IPS-20b (cell line): Measurements from ENCODE around the gene STK4.

Experiments used
- H3K27ac ChIP-seq: one replicate; pipeline ENCODE4 v1.5.1; 2013; ENCODE audit warnings: low read length
- H3K27me3 ChIP-seq: 2 replicates; pipeline ENCODE4 v1.6.1; 2013; ENCODE audit warnings: mild to moderate bottlenecking, low read length, inconsistent platforms; ENCODE audit not compliant: insufficient read depth
- H3K36me3 ChIP-seq: 2 replicates; pipeline ENCODE4 v1.6.1; 2013; ENCODE audit warnings: low read depth, mild to moderate bottlenecking, inconsistent platforms, low read length, moderate library complexity; ENCODE audit not compliant: insufficient read depth
- H3K4me1 ChIP-seq: 2 replicates; pipeline ENCODE4 v1.6.1; 2013; ENCODE audit warnings: mild to moderate bottlenecking, control low read depth, inconsistent platforms, low read length, moderate library complexity; ENCODE audit not compliant: insufficient read depth
- H3K4me3 ChIP-seq: 2 replicates; pipeline ENCODE4 v1.5.1; 2013; ENCODE audit warnings: mild to moderate bottlenecking, low read length, inconsistent platforms
- H3K9ac ChIP-seq: 2 replicates; pipeline ENCODE4 v1.6.1; 2013; ENCODE audit warnings: low read depth, mild to moderate bottlenecking, inconsistent platforms, low read length, moderate library complexity
- H3K9me3 ChIP-seq: 2 replicates; pipeline ENCODE4 v1.6.1; 2013; ENCODE audit warnings: mild to moderate bottlenecking, low read depth, low read length, inconsistent platforms; ENCODE audit not compliant: insufficient read depth

The STK4 gene

DNA sequence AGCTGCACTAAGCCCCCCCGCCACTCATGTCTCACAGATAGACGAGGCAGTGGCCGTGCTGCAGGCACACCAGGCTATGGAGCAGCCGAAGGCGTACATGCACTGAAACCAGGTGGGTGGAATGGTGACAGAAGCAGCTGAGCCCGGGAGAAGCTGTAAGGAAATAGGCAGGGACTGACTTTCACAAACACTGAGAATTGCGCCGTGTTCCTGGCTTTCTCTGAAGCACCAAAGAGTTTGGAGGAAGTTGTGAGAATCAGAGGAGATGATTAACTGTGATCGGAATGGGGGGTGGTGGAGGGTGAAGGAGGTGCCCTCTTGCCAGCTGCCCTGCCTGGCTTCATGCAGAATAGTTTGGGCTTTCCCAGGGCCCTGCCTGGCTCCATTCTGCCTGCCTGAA, 27.7 kb upstream of the STK4 start:
- Histone ChIP-seq H3K27me3 (no peaks in the 10 kb centered on the region), H3K9me3 (no peaks in the 10 kb centered on the region), H3K4me1 (no peaks in the 10 kb centered on the region), H3K9ac (no peak overlapping the region), H3K4me3 (no peak overlapping the region), H3K27ac (no peak overlapping the region), H3K36me3 (peaks cover 96% of the 10 kb centered on the region)

DNA sequence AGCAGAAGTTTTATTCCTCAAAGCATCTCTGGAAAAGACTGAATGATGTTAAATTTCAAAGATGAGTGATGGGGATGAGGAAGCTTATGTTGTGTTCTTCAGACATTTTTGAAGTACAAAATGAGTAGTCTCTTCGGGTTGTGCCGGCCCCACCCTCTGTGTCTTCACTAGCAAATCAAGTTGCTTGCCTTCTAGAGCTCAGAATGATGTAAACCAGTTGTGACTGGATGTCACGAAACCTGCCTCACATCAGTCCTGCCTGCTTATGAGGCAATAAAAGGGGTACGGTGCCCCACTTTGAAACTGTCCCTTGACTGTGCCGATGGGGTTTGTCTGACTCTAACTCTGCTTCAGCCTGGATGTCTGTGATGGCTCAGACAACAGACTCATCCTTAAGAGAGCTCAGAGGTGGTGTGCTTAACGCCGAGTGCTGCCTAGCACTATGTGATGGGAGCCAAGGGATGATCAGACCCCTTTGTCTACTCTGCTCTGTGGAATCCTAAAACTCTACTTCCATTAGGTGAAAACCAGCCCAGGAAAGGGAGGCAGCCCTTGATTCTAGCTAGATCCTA, 25.1 kb upstream of the STK4 start:
- no peak overlapping the region for H3K9ac ChIP-seq
- H3K4me3 ChIP-seq = no peak overlapping the region
- no peaks in the 10 kb centered on the region for H3K4me1 ChIP-seq
- H3K27ac ChIP-seq = no peak overlapping the region
- H3K9me3 ChIP-seq = no peaks in the 10 kb centered on the region
- H3K36me3 ChIP-seq = peaks cover 98% of the 10 kb centered on the region
- H3K27me3 ChIP-seq = no peaks in the 10 kb centered on the region

DNA sequence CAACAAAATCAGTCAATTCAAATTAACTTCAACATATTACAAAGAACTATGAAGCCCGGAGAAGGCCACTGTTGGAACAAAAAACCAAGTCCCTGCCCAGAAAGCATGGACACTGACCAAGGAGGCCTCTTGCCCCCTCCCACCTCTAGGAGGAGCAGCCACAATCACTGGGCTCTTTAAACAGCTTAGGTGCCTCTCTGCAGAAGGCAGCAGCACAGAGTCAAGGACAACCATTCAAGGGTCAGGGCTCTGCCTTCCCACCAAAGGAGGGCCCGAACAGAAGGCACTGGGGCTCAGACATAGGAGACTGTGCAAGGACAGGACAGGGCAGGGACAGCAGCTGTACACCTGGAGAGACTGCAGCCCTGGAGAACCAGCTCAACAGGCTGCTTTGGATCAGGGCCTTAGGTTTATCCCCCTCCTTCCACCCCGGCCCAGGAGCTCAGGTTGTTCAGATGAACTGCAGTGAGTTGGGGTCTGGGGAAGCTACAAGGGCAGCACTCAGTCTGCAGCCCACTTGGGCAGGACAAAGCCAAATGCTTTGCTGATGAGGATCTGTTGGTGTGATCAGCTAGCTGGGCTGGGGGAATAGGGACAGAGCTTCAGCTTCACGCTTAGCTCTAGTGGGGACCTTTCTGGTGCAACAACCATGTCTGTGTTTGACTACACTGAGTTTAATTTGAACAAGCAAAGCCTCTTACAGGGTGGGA, 23.9 kb upstream of the STK4 start:
- peaks cover 97% of the 10 kb centered on the region for H3K36me3 ChIP-seq
- no peak overlapping the region for H3K27ac ChIP-seq

GRCh38 chr20:44943828-44944227, 22.5 kb upstream of the STK4 start:
- Histone ChIP-seq H3K27ac (no peak overlapping the region), H3K36me3 (peaks cover 98% of the 10 kb centered on the region), H3K27me3 (no peaks in the 10 kb centered on the region), H3K9me3 (no peaks in the 10 kb centered on the region), H3K9ac (no peak overlapping the region), H3K4me1 (no peaks in the 10 kb centered on the region), H3K4me3 (no peak overlapping the region)

More for the DNA sequence above, 23.9 kb upstream of the STK4 start:
- no peak overlapping the region for H3K4me3 ChIP-seq
- no peaks in the 10 kb centered on the region for H3K9me3 ChIP-seq
- H3K4me1 ChIP-seq = no peaks in the 10 kb centered on the region
- no peak overlapping the region for H3K9ac ChIP-seq
- no peaks in the 10 kb centered on the region for H3K27me3 ChIP-seq

GRCh38 chr20:44945261-44945660, 21.1 kb upstream of the STK4 start:
- peaks cover 99% of the 10 kb centered on the region for H3K36me3 ChIP-seq
- no peak overlapping the region for H3K27ac ChIP-seq
- H3K9ac ChIP-seq = no peak overlapping the region
- no peaks in the 10 kb centered on the region for H3K27me3 ChIP-seq
- H3K9me3 ChIP-seq = no peaks in the 10 kb centered on the region
- H3K4me3 ChIP-seq = no peak overlapping the region
- H3K4me1 ChIP-seq = no peaks in the 10 kb centered on the region

- no peak overlapping the region for H3K27ac ChIP-seq
- H3K9me3 ChIP-seq = no peaks in the 10 kb centered on the region
- H3K4me3 ChIP-seq = no peak overlapping the region
- no peak overlapping the region for H3K9ac ChIP-seq
- no peaks in the 10 kb centered on the region for H3K27me3 ChIP-seq
- H3K36me3 ChIP-seq = peaks cover 99% of the 10 kb centered on the region
- H3K4me1 ChIP-seq = no peaks in the 10 kb centered on the region
Observed at GRCh38 chr20:44946271-44946852, 19.9 kb upstream of the STK4 start.

GRCh38 chr20:44948107-44948506, 18.2 kb upstream of the STK4 start:
- Histone ChIP-seq H3K4me1 (no peaks in the 10 kb centered on the region), H3K9me3 (no peaks in the 10 kb centered on the region), H3K36me3 (peaks cover 99% of the 10 kb centered on the region), H3K4me3 (no peak overlapping the region), H3K27ac (no peak overlapping the region), H3K27me3 (no peaks in the 10 kb centered on the region), H3K9ac (no peak overlapping the region)

GRCh38 chr20:44948513-44948912, 17.8 kb upstream of the STK4 start:
- H3K9me3 ChIP-seq = no peaks in the 10 kb centered on the region
- H3K4me1 ChIP-seq = no peaks in the 10 kb centered on the region
- H3K36me3 ChIP-seq = peaks cover 99% of the 10 kb centered on the region
- H3K4me3 ChIP-seq = no peak overlapping the region
- no peaks in the 10 kb centered on the region for H3K27me3 ChIP-seq
- H3K27ac ChIP-seq = no peak overlapping the region
- no peak overlapping the region for H3K9ac ChIP-seq

- H3K36me3 ChIP-seq = peaks cover 99% of the 10 kb centered on the region
- no peaks in the 10 kb centered on the region for H3K27me3 ChIP-seq
- no peaks in the 10 kb centered on the region for H3K4me1 ChIP-seq
- no peak overlapping the region for H3K9ac ChIP-seq
- H3K27ac ChIP-seq = no peak overlapping the region
- no peaks in the 10 kb centered on the region for H3K9me3 ChIP-seq
- no peak overlapping the region for H3K4me3 ChIP-seq
Observed at GRCh38 chr20:44950368-44950767, 15.9 kb upstream of the STK4 start.

- Histone ChIP-seq H3K36me3 (peaks cover 89% of the 10 kb centered on the region), H3K27ac (no peak overlapping the region), H3K4me1 (no peaks in the 10 kb centered on the region), H3K9me3 (no peaks in the 10 kb centered on the region), H3K9ac (no peak overlapping the region), H3K27me3 (no peaks in the 10 kb centered on the region), H3K4me3 (no peak overlapping the region)
Observed at GRCh38 chr20:44952731-44953130, 13.6 kb upstream of the STK4 start.

- no peak overlapping the region for H3K4me3 ChIP-seq
- peaks cover 3% of the 10 kb centered on the region; the same call in 1 of the 2 replicates for H3K4me1 ChIP-seq
- H3K27ac ChIP-seq = no peak overlapping the region
- no peak overlapping the region for H3K9ac ChIP-seq
- no peaks in the 10 kb centered on the region for H3K9me3 ChIP-seq
- peaks cover 81% of the 10 kb centered on the region for H3K36me3 ChIP-seq
- H3K27me3 ChIP-seq = no peaks in the 10 kb centered on the region
Observed at GRCh38 chr20:44954211-44954610, 12.1 kb upstream of the STK4 start.

- Histone ChIP-seq H3K4me3 (no peak overlapping the region), H3K27me3 (no peaks in the 10 kb centered on the region), H3K9ac (no peak overlapping the region), H3K4me1 (peaks cover 4% of the 10 kb centered on the region; the same call in 1 of the 2 replicates), H3K36me3 (peaks cover 71% of the 10 kb centered on the region), H3K27ac (no peak overlapping the region), H3K9me3 (no peaks in the 10 kb centered on the region)
Observed at GRCh38 chr20:44955270-44955669, 11.0 kb upstream of the STK4 start.
